B cell (primary cell): ENCODE results near the gene APIP. TPM values are rescaled to one million over a fixed set of nuclear protein-coding genes. Genes with fewer than 3 reads are reported as not detected.

Experiments used
- ATAC-seq: fragments of 200-7000 bp; cut with Tn5 transposase; one replicate; pipeline ENCODE4 v1.10.0; 2021; ENCODE audit warnings: low read depth, mild to moderate bottlenecking, moderate number of reproducible peaks, moderate library complexity
- CTCF ChIA-PET: fragments of 350-600 bp; sonication (Branson Sonifier 250); formaldehyde crosslinking; loops from one replicate; lab custom pipeline; 2021; ENCODE audit warnings: antibody characterized with exemption, inconsistent platforms; lab: Charles Lee
- POLR2A ChIA-PET: fragments of 350-600 bp; sonication (Branson Sonifier 250); formaldehyde crosslinking; loops from one replicate; lab custom pipeline; 2021; ENCODE audit warnings: antibody characterized with exemption; lab: Charles Lee
- DNase-seq: peaks from one replicate; pipeline ENCODE4 v3.0.0; 2013
- H2AFZ ChIP-seq: 2 replicates; pipeline ENCODE4 v1.6.1; 2012; ENCODE audit warnings: mild to moderate bottlenecking, low read depth, low read length; ENCODE audit not compliant: insufficient read depth, poor library complexity, severe bottlenecking
- H3K27ac ChIP-seq, 2 donors: 1 replicate in 1 of 2; 2 replicates in 1 of 2; pipeline ENCODE4 v1.5.1; 2012 to 2013; ENCODE audit warnings: low read length in 2 of 2, mild to moderate bottlenecking in 2 of 2, moderate library complexity in 1 of 2
- H3K27me3 ChIP-seq, 4 experiments: fragments of 200-600 bp in 1 of 4; sonication (generic) in 1 of 4; replicated peaks in 1 of 4; 1 replicate in 2 of 4; 2 replicates in 2 of 4; pipeline versions ENCODE4 v1.6.1 to v1.7.0; 2013 to 2016; ENCODE audit warnings: low read length in 3 of 4, mild to moderate bottlenecking in 2 of 4, mixed read lengths in 1 of 4, moderate library complexity in 1 of 4; ENCODE audit not compliant: insufficient read depth in 4 of 4, control insufficient read depth in 3 of 4; ENCODE audit errors: control extremely low read depth in 1 of 4
- H3K36me3 ChIP-seq, 2 experiments: replicated peaks in 1 of 2; 1 replicate in 1 of 2; 2 replicates in 1 of 2; pipeline versions ENCODE4 v1.6.1 to v1.7.1; 2013; ENCODE audit warnings: low read length in 1 of 2; ENCODE audit not compliant: insufficient read depth in 2 of 2, control insufficient read depth in 1 of 2; ENCODE audit errors: control extremely low read depth in 1 of 2, extremely low read depth in 1 of 2
- H3K4me1 ChIP-seq, 2 donors: fragments of 200-600 bp in 1 of 2; sonication (generic) in 1 of 2; 1 replicate in 1 of 2; 2 replicates in 1 of 2; pipeline versions ENCODE4 v1.5.1 to v1.6.1; 2013 to 2017; ENCODE audit warnings: low read length in 2 of 2; ENCODE audit not compliant: control insufficient read depth in 2 of 2, insufficient read depth in 2 of 2
- H3K4me2 ChIP-seq: replicated peaks from 2 replicates; pipeline ENCODE3; 2012; ENCODE audit warnings: mild to moderate bottlenecking, low read depth, low read length; ENCODE audit not compliant: poor library complexity, severe bottlenecking
- H3K4me3 ChIP-seq, 5 experiments: fragments of 200-600 bp in 1 of 5; sonication (generic) in 1 of 5; 1 replicate in 3 of 5; 2 replicates in 2 of 5; pipeline versions ENCODE4 v1.5.1 to v1.7.0; 2011 to 2016; ENCODE audit warnings: low read length in 4 of 5, mild to moderate bottlenecking in 4 of 5, low read depth in 2 of 5, control low read depth in 1 of 5, moderate library complexity in 1 of 5; ENCODE audit not compliant: insufficient read depth in 1 of 5; ENCODE audit errors: control extremely low read depth in 1 of 5, extremely low read depth in 1 of 5
- H3K79me2 ChIP-seq: fragments of 200-600 bp; sonication (generic); one replicate; pipeline ENCODE4 v1.6.0; 2016; ENCODE audit warnings: low read length; ENCODE audit not compliant: control insufficient read depth, insufficient read depth
- H3K9ac ChIP-seq: fragments of 200-600 bp; sonication (generic); 2 replicates; pipeline ENCODE4 v1.6.1; 2017; ENCODE audit warnings: mild to moderate bottlenecking, low read length, moderate library complexity
- H3K9me3 ChIP-seq, 3 donors: one replicate each; pipeline versions ENCODE4 v1.6.1 to v1.7.1; 2013; ENCODE audit warnings: low read length in 2 of 3; ENCODE audit not compliant: control insufficient read depth in 2 of 3, insufficient read depth in 1 of 3; ENCODE audit errors: control extremely low read depth in 1 of 3
- H4K20me1 ChIP-seq: 2 replicates; pipeline ENCODE4 v1.6.0; 2012; ENCODE audit warnings: mild to moderate bottlenecking, low read length; ENCODE audit not compliant: insufficient read depth, control insufficient read depth, poor library complexity, severe bottlenecking
- H3K27ac Mint-ChIP-seq: one replicate; pipeline ENCODE4 v1.8.0; 2021; ENCODE audit warnings: mixed read lengths
- H3K27me3 Mint-ChIP-seq: one replicate; pipeline ENCODE4 v1.8.0; 2021; ENCODE audit warnings: mixed read lengths
- H3K4me1 Mint-ChIP-seq: one replicate; pipeline ENCODE4 v1.8.0; 2021; ENCODE audit warnings: mixed read lengths
- H3K4me3 Mint-ChIP-seq: one replicate; pipeline ENCODE4 v1.8.0; 2021; ENCODE audit warnings: mixed read lengths
- H3K9me3 Mint-ChIP-seq: one replicate; pipeline ENCODE4 v1.8.0; 2022; ENCODE audit warnings: mixed read lengths; ENCODE audit not compliant: insufficient read depth
- CTCF ChIP-seq: fragments of 200-600 bp; IDR thresholded peaks from one replicate; pipeline ENCODE4 v1.8.0; 2022; ENCODE audit warnings: antibody characterized with exemption, mild to moderate bottlenecking
- EZH2 ChIP-seq: IDR thresholded peaks from 2 replicates; pipeline ENCODE4 v1.6.1; 2012; ENCODE audit warnings: borderline replicate concordance, low read depth, mild to moderate bottlenecking, moderate library complexity, low read length; ENCODE audit not compliant: insufficient read depth, poor library complexity, severe bottlenecking
- WGBS: methylation state at CpG from one replicate; pipeline ENCODE4 v1.1.5; 2013; ENCODE audit warnings: missing lambda C conversion rate; ENCODE audit not compliant: insufficient coverage; 5-methylcytosine and 5-hydroxymethylcytosine counted together
- intact Hi-C: fragments of 100-400 bp; cut with micrococcal nuclease; formaldehyde crosslinking; loops from one replicate; pipeline ENCODE4 v1.10.0; 2022
- polyA plus RNA-seq: library from polyadenylated mRNA; depleted of rRNA; stranded (reverse); fragments of >200 nt; gene quantifications from 2 replicates; pipeline ENCODE4 v1.2.3, GENCODE V29; 2012
- total RNA-seq, 2 donors: library from RNA; stranded (reverse); fragments of 120-200 nt in 1 of 2; gene quantifications; 1 replicate in 1 of 2; 2 replicates in 1 of 2; pipeline versions ENCODE4 v1.2.3 to v1.2.4, GENCODE V29; 2013 to 2022

APIP gene
- total and polyA plus RNA-seq, 2 donors (not counting 1 experiment from before 2014, with no cell fraction given), result 6.1 to 19.4 TPM

DNA sequence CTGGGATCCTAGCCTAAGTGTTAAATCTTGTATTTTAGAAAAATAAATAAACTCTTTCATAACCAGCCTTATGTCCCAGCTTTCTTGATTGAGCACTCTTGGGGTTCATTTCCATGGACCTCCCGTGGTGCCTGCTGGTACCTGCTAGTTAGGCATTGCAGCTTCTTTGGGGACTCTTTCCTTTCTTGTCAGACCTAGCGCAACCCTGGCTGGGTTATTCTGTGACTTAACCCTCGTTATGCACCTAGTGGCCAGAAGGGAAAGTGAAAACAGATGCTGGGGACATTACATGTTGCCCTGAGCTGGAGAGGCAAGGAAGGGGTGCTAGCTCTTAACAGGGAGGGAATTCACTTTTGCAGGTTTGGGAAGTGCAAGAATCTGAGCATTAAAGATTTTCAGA, 46.8 kb downstream of the APIP start:
- Mint-ChIP-seq H3K27me3 (no peaks in the 10 kb centered on the region), H3K9me3 (peaks cover 3% of the 10 kb centered on the region), H3K4me3 (no peak overlapping the region), H3K27ac (no peak overlapping the region), H3K4me1 (peaks cover 2% of the 10 kb centered on the region)
- no peak overlapping the region for H3K27ac ChIP-seq
- TF ChIP-seq EZH2 (no peak), CTCF (no peak)
- H3K9me3 ChIP-seq, result peaks cover 0 to 1% (median 0%) of the 10 kb centered on the region in 3 donors
- ChIA-PET CTCF (no interaction called here), POLR2A (no interaction called here)
- no peak overlapping the region for H3K4me2 ChIP-seq
- no peak overlapping the region for H3K9ac ChIP-seq
- DNase-seq (no peak), ATAC-seq (no peak)
- H3K4me3 ChIP-seq, result no peak overlapping the region
- 88% methylated on average over 3 of the region's 3 CpGs for WGBS
- no peaks in the 10 kb centered on the region for H4K20me1 ChIP-seq
- no peak overlapping the region for H2AFZ ChIP-seq
- H3K27me3 ChIP-seq, result no peaks in the 10 kb centered on the region
- intact Hi-C loops, result no loop called here
- peaks cover 0 to under 1% of the 10 kb centered on the region in 2 donors for H3K4me1 ChIP-seq
- H3K79me2 ChIP-seq, result no peaks in the 10 kb centered on the region
- H3K36me3 ChIP-seq, result peaks cover 0 to 1% of the 10 kb centered on the region in 2 experiments

DNA sequence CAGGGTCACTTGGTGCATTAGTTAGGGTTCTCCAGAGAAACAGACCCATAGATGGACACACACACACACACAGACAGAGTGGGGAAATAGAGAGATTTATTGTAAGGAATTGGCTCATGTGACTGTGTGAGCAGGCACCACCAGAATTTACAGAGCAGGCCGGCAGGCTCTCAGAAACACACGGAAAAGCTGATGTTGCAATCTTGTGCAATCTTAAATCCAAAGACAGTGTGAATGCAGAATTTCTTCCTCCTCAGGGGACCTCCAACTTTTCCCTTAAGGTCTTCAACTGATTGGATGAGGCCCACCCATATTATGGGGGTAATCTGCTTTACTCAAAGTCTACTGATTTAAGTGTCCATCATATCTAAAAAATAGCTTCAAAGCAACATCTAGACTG, 49.8 kb downstream of the APIP start:
- no peak overlapping the region for H3K4me2 ChIP-seq
- Mint-ChIP-seq H3K27me3 (no peaks in the 10 kb centered on the region), H3K27ac (no peak overlapping the region), H3K9me3 (peaks cover 3% of the 10 kb centered on the region), H3K4me3 (no peak overlapping the region), H3K4me1 (peaks cover 7% of the 10 kb centered on the region)
- H3K36me3 ChIP-seq, result peaks cover 0 to 1% of the 10 kb centered on the region in 2 experiments
- H3K9ac ChIP-seq, result no peak overlapping the region
- no peak for TF ChIP-seq EZH2
- no peak for TF ChIP-seq CTCF
- WGBS, result 88% methylated on average over 2 of the region's 2 CpGs
- intact Hi-C loops, result no loop called here
- ChIA-PET CTCF (no interaction called here), POLR2A (interaction anchor here (0.7 kb wide), 1 partner anchor 1494 kb away, joined by 3 read pairs; no protein-coding TSS in a partner anchor)
- peaks cover 0 to 3% of the 10 kb centered on the region in 2 donors for H3K4me1 ChIP-seq
- no peak overlapping the region for H3K4me3 ChIP-seq
- H4K20me1 ChIP-seq, result no peaks in the 10 kb centered on the region
- H3K27me3 ChIP-seq, result no peaks in the 10 kb centered on the region
- ATAC-seq (no peak), DNase-seq (no peak)
- no peak overlapping the region for H3K27ac ChIP-seq
- H3K9me3 ChIP-seq, result peaks cover 0 to 1% (median 0%) of the 10 kb centered on the region in 3 donors
- H2AFZ ChIP-seq, result no peak overlapping the region
- H3K79me2 ChIP-seq, result no peaks in the 10 kb centered on the region
